Tibial artery (tissue), 4 donors: ENCODE data around the gene MPEG1.

Experiments used
- DNase-seq, 2 donors: peaks; one replicate each; pipeline ENCODE4 v3.0.0-alpha.2; 2019
- H3K27ac ChIP-seq, 2 donors: fragments of 200-600 bp; sonication (generic) in 1 of 2; 1 replicate in 1 of 2; 2 replicates in 1 of 2; pipeline ENCODE4 v1.5.1; 2018 to 2019; ENCODE audit warnings: mild to moderate bottlenecking in 1 of 2
- H3K27me3 ChIP-seq, 2 donors: fragments of 200-600 bp; sonication (generic) in 1 of 2; one replicate each; pipeline versions ENCODE4 v1.5.1 to v1.6.0; 2016 to 2019
- H3K36me3 ChIP-seq, 3 donors: fragments of 200-600 bp; sonication (generic) in 2 of 3; one replicate each; pipeline ENCODE4 v1.5.1; 2016 to 2019; ENCODE audit warnings: mild to moderate bottlenecking in 2 of 3
- H3K4me1 ChIP-seq, 4 donors: fragments of 200-600 bp; sonication (generic) in 2 of 4; 1 replicate in 3 of 4; 2 replicates in 1 of 4; pipeline ENCODE4 v1.5.1; 2016 to 2019
- H3K4me3 ChIP-seq, 2 donors: fragments of 200-600 bp; sonication (generic) in 1 of 2; 1 replicate in 1 of 2; 2 replicates in 1 of 2; pipeline ENCODE4 v1.5.1; 2018 to 2019; ENCODE audit warnings: mild to moderate bottlenecking in 2 of 2
- H3K9me3 ChIP-seq, 3 donors: fragments of 200-600 bp; sonication (generic) in 1 of 3; one replicate each; pipeline ENCODE4 v1.5.1; 2016 to 2019
- CTCF ChIP-seq, 2 experiments: fragments of 200-600 bp in 1 of 2; fragments of 450-650 bp in 1 of 2; IDR thresholded peaks; one replicate each; pipeline ENCODE4 v1.5.1; 2017 to 2019; ENCODE audit warnings: antibody characterized with exemption in 2 of 2, mild to moderate bottlenecking in 1 of 2, moderate library complexity in 1 of 2
- intact Hi-C: fragments of 100-400 bp; cut with DNase I; formaldehyde crosslinking; loops from one replicate; pipeline ENCODE4 v1.15.0; 2023; ENCODE audit warnings: low total_unique reads

Gene MPEG1

DNA sequence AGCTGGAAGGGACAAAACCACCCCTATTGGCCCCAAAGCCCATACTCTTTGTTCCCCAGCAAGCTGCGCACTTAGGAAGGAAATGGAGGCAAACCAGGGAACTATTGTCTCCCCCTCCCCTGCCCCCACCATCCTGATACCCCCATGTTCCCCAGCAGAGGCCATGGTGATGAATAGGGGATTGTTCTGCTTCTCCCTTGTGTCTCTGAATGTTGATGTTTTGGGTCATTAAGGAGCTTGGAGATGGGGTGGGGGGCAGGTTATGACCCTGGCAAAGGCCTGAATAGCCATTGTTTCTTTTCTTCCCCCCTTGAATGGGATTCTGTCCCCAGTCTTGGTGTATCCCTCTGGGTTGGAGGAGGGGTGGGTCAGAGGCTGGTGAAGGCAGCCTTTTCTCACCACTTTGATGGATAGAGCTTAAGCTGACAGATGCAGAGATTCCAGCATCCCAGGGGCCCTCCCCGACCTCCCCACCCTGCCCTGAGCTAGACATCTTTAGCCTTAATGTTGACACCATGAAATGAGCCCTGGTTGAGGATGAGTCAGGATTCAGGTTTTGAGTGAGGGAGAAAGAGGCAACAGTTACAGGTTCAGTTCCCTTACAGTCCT lies 32.5 kb downstream of the MPEG1 start:
- no peak for TF ChIP-seq CTCF (IDR thresholded peaks at IDR 0.05)
- no peaks in the 10 kb centered on the region for H3K9me3 ChIP-seq
- H3K4me3 ChIP-seq, result no peak overlapping the region
- no peaks in the 10 kb centered on the region for H3K4me1 ChIP-seq
- no peak for DNase-seq
- intact Hi-C loops, result no loop called here
- H3K36me3 ChIP-seq, result peaks cover 0 to 12% (median 0%) of the 10 kb centered on the region in 3 donors
- H3K27ac ChIP-seq, result no peak overlapping the region
- H3K27me3 ChIP-seq, result no peaks in the 10 kb centered on the region

DNA sequence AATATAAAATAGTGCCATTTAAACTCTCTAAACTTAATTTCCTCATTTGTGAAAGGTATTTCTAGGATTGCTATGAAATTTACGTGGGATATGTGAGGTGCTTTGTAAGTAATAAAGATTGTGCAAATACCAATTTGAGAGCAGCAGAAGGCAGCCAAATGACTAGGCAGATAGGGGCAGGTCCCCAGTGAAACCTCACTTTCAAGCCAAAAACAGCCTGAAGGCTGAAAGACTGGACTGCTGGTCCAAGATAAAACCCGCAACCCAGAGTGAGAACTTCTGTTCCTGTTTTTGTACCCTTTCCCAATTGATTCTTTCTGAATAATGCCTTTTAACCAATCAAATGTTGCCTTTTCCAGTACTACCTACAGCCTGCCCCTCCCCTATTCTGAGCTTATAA lies 33.6 kb downstream of the MPEG1 start:
- TF ChIP-seq CTCF (IDR thresholded peaks at IDR 0.05), result no peak
- Histone ChIP-seq H3K27me3 (no peaks in the 10 kb centered on the region), H3K27ac (no peak overlapping the region), H3K9me3 (no peaks in the 10 kb centered on the region), H3K36me3 (peaks cover 0 to 12% (median 0%) of the 10 kb centered on the region in 3 donors), H3K4me3 (no peak overlapping the region), H3K4me1 (peaks cover 0 to under 1% (median under 1%) of the 10 kb centered on the region in 4 donors)
- DNase-seq, result no peak
- intact Hi-C loops, result no loop called here

DNA sequence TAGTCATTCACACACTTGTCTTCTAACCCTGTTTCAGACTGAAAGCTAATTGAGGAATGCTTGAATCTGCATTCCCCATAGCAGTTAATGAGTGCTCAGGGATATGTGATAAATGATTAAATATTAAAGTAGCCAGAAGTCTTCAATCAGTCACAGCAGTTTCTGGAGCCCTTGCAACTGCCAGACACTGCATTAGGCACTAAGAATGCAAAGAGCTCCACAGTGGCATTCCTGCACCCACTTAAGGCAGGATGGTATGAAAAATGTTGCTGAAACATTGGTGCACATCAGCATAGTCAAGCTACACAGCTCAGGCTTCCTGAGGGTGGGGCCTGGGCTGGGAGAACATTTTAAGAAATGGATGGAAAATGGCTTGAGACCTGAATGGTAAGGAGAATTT lies 34.3 kb downstream of the MPEG1 start:
- no peak for DNase-seq
- TF ChIP-seq CTCF (IDR thresholded peaks at IDR 0.05), result no peak
- peaks cover 0 to 7% (median 5%) of the 10 kb centered on the region in 4 donors for H3K4me1 ChIP-seq
- intact Hi-C loops, result no loop called here
- no peak overlapping the region for H3K4me3 ChIP-seq
- no peaks in the 10 kb centered on the region for H3K27me3 ChIP-seq
- peaks cover 0 to 12% (median 0%) of the 10 kb centered on the region in 3 donors for H3K36me3 ChIP-seq
- no peak overlapping the region for H3K27ac ChIP-seq
- H3K9me3 ChIP-seq, result no peaks in the 10 kb centered on the region

DNA sequence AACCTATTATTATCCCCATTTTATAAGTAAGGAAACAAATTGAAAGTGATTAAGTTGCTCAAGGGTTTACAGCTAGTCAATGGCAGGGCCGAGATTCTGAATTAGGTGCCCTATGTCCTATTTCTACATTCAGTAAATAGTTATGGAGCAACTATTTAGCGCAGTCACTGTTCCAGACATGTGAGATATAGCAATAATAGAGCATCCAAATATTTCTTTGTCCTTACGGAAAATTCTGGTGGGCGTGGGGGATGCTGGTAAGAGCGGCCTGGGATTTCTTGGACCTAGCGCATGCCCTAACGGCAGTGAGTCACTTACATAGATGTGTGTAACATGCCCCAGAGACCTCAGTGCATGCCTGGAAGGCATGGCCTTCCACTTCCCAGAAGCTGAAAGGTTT lies 36.4 kb downstream of the MPEG1 start:
- no peak overlapping the region for H3K27ac ChIP-seq
- peaks cover 0 to 19% (median 15%) of the 10 kb centered on the region in 4 donors for H3K4me1 ChIP-seq
- no peak for TF ChIP-seq CTCF (IDR thresholded peaks at IDR 0.05)
- no peak for DNase-seq
- H3K4me3 ChIP-seq, result no peak overlapping the region
- intact Hi-C loops, result no loop called here
- no peaks in the 10 kb centered on the region for H3K9me3 ChIP-seq
- H3K27me3 ChIP-seq, result no peaks in the 10 kb centered on the region
- no peaks in the 10 kb centered on the region for H3K36me3 ChIP-seq

- no peaks in the 10 kb centered on the region for H3K27me3 ChIP-seq
- DNase-seq, result no peak
- no peaks in the 10 kb centered on the region for H3K36me3 ChIP-seq
- intact Hi-C loops, result no loop called here
- no peaks in the 10 kb centered on the region for H3K9me3 ChIP-seq
- peaks cover 0 to 19% (median 15%) of the 10 kb centered on the region in 4 donors for H3K4me1 ChIP-seq
- TF ChIP-seq CTCF (IDR thresholded peaks at IDR 0.05), result no peak
- no peak overlapping the region for H3K27ac ChIP-seq
- H3K4me3 ChIP-seq, result no peak overlapping the region
Observed at GRCh38 chr11:59175091-59175501, 37.6 kb downstream of the MPEG1 start.

DNA sequence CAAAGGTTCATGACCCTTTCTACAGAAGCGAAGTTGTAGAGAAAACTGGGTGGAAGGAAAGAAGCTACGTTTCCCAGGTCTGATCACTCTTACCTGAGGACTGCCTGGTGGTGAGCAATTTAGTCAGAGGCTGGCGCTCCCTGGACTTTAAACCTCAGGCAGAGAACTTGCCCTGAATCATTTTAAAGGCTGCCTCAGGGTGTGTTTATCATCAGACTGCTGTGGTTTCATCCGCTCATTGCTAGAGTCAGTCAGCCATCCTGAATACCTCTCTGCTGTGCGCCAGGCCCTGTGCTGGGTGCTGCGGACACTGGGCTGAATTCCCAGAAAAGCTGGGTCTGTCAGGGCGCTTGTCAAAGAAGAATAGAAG lies 38.1 kb downstream of the MPEG1 start:
- H3K9me3 ChIP-seq, result no peaks in the 10 kb centered on the region
- H3K27me3 ChIP-seq, result no peaks in the 10 kb centered on the region
- no peak overlapping the region for H3K4me3 ChIP-seq
- no peak for DNase-seq
- H3K4me1 ChIP-seq, result peaks cover 0 to 19% (median 15%) of the 10 kb centered on the region in 4 donors
- H3K36me3 ChIP-seq, result no peaks in the 10 kb centered on the region
- no peak overlapping the region for H3K27ac ChIP-seq
- intact Hi-C loops, result loop anchor here (5.0 kb wide), 1 partner anchor 108 kb away; no protein-coding TSS in a partner anchor
- TF ChIP-seq CTCF (IDR thresholded peaks at IDR 0.05), result no peak
